H9 (cell line): ENCODE results near the gene EIF4H. TPM values are rescaled to one million over a fixed set of nuclear protein-coding genes. Genes with fewer than 3 reads are reported as not detected.

Source experiments
- DNase-seq: peaks from one replicate; pipeline ENCODE4 v3.0.0-alpha.2; 2017
- H2AFZ ChIP-seq: one replicate; pipeline ENCODE4 v1.6.1; 2013; ENCODE audit warnings: mild to moderate bottlenecking, low read length, control low read depth, moderate library complexity
- H2AK5ac ChIP-seq: 2 replicates; pipeline ENCODE4 v1.6.1; 2013; ENCODE audit warnings: low read length, control low read depth, mixed read lengths; ENCODE audit not compliant: insufficient read length
- H2BK120ac ChIP-seq: one replicate; pipeline ENCODE4 v1.6.1; 2013; ENCODE audit warnings: low read depth, mild to moderate bottlenecking, low read length, control low read depth, inconsistent platforms; ENCODE audit not compliant: poor library complexity, severe bottlenecking
- H2BK12ac ChIP-seq: 2 replicates; pipeline ENCODE4 v1.6.1; 2013; ENCODE audit warnings: low read length, control low read depth, mixed read lengths, low read depth; ENCODE audit not compliant: insufficient read length
- H2BK15ac ChIP-seq: 2 replicates; pipeline ENCODE4 v1.6.1; 2013; ENCODE audit warnings: low read depth, low read length, control low read depth
- H2BK20ac ChIP-seq: one replicate; pipeline ENCODE4 v1.6.1; 2013; ENCODE audit warnings: low read depth, mild to moderate bottlenecking, low read length, control low read depth, inconsistent platforms; ENCODE audit not compliant: poor library complexity, severe bottlenecking
- H2BK5ac ChIP-seq: 2 replicates; pipeline ENCODE4 v1.6.1; 2013; ENCODE audit warnings: low read length, control low read depth, mixed read lengths; ENCODE audit not compliant: insufficient read length
- H3K14ac ChIP-seq: 2 replicates; pipeline ENCODE4 v1.6.1; 2013; ENCODE audit warnings: low read length, control low read depth; ENCODE audit not compliant: insufficient read depth
- H3K18ac ChIP-seq: 2 replicates; pipeline ENCODE4 v1.6.1; 2013; ENCODE audit warnings: low read depth, mild to moderate bottlenecking, mixed read lengths, low read length, control low read depth; ENCODE audit not compliant: insufficient read length
- H3K23ac ChIP-seq: 2 replicates; pipeline ENCODE4 v1.6.1; 2013; ENCODE audit warnings: low read length, control low read depth, mixed read lengths, low read depth; ENCODE audit not compliant: insufficient read length
- H3K23me2 ChIP-seq: 2 replicates; pipeline ENCODE4 v1.6.1; 2013; ENCODE audit warnings: low read depth, mild to moderate bottlenecking, mixed read lengths, low read length, control low read depth; ENCODE audit not compliant: insufficient read length, poor library complexity, severe bottlenecking
- H3K27ac ChIP-seq: 2 replicates; pipeline ENCODE4 v1.5.1; 2013; ENCODE audit warnings: low read length, control low read depth, mixed read lengths, low read depth; ENCODE audit not compliant: insufficient read length
- H3K27me3 ChIP-seq: 2 replicates; pipeline ENCODE4 v1.6.1; 2013; ENCODE audit warnings: low read length, control low read depth, inconsistent platforms; ENCODE audit not compliant: insufficient read depth
- H3K4ac ChIP-seq: 2 replicates; pipeline ENCODE4 v1.6.1; 2013; ENCODE audit warnings: low read depth, mild to moderate bottlenecking, control low read depth, inconsistent platforms, low read length, moderate library complexity
- H3K4me1 ChIP-seq: 2 replicates; pipeline ENCODE4 v1.6.1; 2013; ENCODE audit warnings: low read length, control low read depth, inconsistent platforms; ENCODE audit not compliant: insufficient read depth
- H3K4me2 ChIP-seq: 2 replicates; pipeline ENCODE4 v1.6.1; 2013; ENCODE audit warnings: low read length, control low read depth, mixed read lengths; ENCODE audit not compliant: insufficient read length, insufficient read depth
- H3K56ac ChIP-seq: 2 replicates; pipeline ENCODE4 v1.6.1; 2013; ENCODE audit warnings: low read depth, mild to moderate bottlenecking, mixed read lengths, low read length, control low read depth; ENCODE audit not compliant: insufficient read length
- H3K79me1 ChIP-seq: 2 replicates; pipeline ENCODE4 v1.6.1; 2013; ENCODE audit warnings: low read depth, mild to moderate bottlenecking, moderate library complexity, low read length, control low read depth, inconsistent platforms; ENCODE audit not compliant: insufficient read depth, poor library complexity, severe bottlenecking
- H3K79me2 ChIP-seq: 2 replicates; pipeline ENCODE4 v1.6.1; 2013; ENCODE audit warnings: low read length, control low read depth, inconsistent platforms; ENCODE audit not compliant: insufficient read depth
- H3K9ac ChIP-seq: 2 replicates; pipeline ENCODE4 v1.6.1; 2013; ENCODE audit warnings: low read length, control low read depth, mixed read lengths; ENCODE audit not compliant: insufficient read length; ENCODE audit errors: extremely low read depth
- H3K9me3 ChIP-seq: one replicate; pipeline ENCODE4 v1.6.1; 2013; ENCODE audit warnings: low read depth, low read length, inconsistent platforms; ENCODE audit not compliant: control insufficient read depth
- H3T11ph ChIP-seq: one replicate; pipeline ENCODE4 v1.6.1; 2013; ENCODE audit warnings: mild to moderate bottlenecking, low read length, control low read depth, inconsistent platforms
- H4K20me1 ChIP-seq: one replicate; pipeline ENCODE4 v1.6.1; 2013; ENCODE audit not compliant: control insufficient read depth, insufficient read length, insufficient read depth
- H4K5ac ChIP-seq: 2 replicates; pipeline ENCODE4 v1.6.1; 2013; ENCODE audit warnings: low read depth, mild to moderate bottlenecking, mixed read lengths, low read length, control low read depth; ENCODE audit not compliant: insufficient read length
- H4K8ac ChIP-seq: replicated peaks from 2 replicates; pipeline ENCODE4 v1.6.1; 2013; ENCODE audit warnings: low read length, control low read depth, mixed read lengths, low read depth; ENCODE audit not compliant: insufficient read length
- H4K91ac ChIP-seq: 2 replicates; pipeline ENCODE4 v1.6.1; 2013; ENCODE audit warnings: low read depth, mild to moderate bottlenecking, moderate library complexity, mixed read lengths, low read length, control low read depth; ENCODE audit not compliant: insufficient read length
- H3K27ac Mint-ChIP-seq, 3 experiments: 2 replicates in 2 of 3; 3 replicates in 1 of 3; pipeline ENCODE4 v1.8.0; 2020 to 2021; ENCODE audit warnings: mixed read lengths in 3 of 3, mild to moderate bottlenecking in 1 of 3, moderate library complexity in 1 of 3
- H3K27me3 Mint-ChIP-seq: 2 replicates; pipeline ENCODE4 v1.8.0; 2021; ENCODE audit warnings: low read depth, mild to moderate bottlenecking, moderate library complexity, mixed read lengths
- H3K36me3 Mint-ChIP-seq, 3 experiments: 2 replicates in 2 of 3; 3 replicates in 1 of 3; pipeline ENCODE4 v1.8.0; 2020 to 2021; ENCODE audit warnings: low read depth in 3 of 3, mixed read lengths in 3 of 3; ENCODE audit not compliant: insufficient read depth in 1 of 3
- H3K4me1 Mint-ChIP-seq, 2 experiments: 2 replicates each; pipeline ENCODE4 v1.8.0; 2020; ENCODE audit warnings: mixed read lengths in 2 of 2
- H3K4me3 Mint-ChIP-seq, 2 experiments: 2 replicates in 1 of 2; 3 replicates in 1 of 2; pipeline ENCODE4 v1.8.0; 2020 to 2021; ENCODE audit warnings: mild to moderate bottlenecking in 2 of 2, mixed read lengths in 2 of 2, moderate library complexity in 1 of 2
- H3K9me3 Mint-ChIP-seq, 2 experiments: 2 replicates in 1 of 2; 3 replicates in 1 of 2; pipeline ENCODE4 v1.8.0; 2020; ENCODE audit warnings: mild to moderate bottlenecking in 2 of 2, mixed read lengths in 2 of 2, moderate library complexity in 1 of 2
- WGBS: extraction: QIAGEN DNeasy Blood & Tissue Kit; methylation state at CpG from one replicate; pipeline ENCODE4 v1.1.7; 2013; ENCODE audit warnings: missing lambda C conversion rate, low lambda C conversion rate, mixed read lengths; ENCODE audit not compliant: insufficient read length; ENCODE audit errors: extremely low coverage; 5-methylcytosine and 5-hydroxymethylcytosine counted together
- total RNA-seq: library from RNA; stranded (reverse); gene quantifications from 2 replicates; pipeline ENCODE4 v1.2.1, GENCODE V29; 2021
- TF ChIP-seq, protein P1 (sequence below): fragments of 200-600 bp; sonication (generic); conservative IDR thresholded peaks from 3 replicates; pipeline ENCODE4 v1.8.0; 2021; ENCODE audit warnings: antibody characterized with exemption, mild to moderate bottlenecking

EIF4H gene
- total RNA-seq, 1 experiment from 2014 or later, result 363 TPM

DNA sequence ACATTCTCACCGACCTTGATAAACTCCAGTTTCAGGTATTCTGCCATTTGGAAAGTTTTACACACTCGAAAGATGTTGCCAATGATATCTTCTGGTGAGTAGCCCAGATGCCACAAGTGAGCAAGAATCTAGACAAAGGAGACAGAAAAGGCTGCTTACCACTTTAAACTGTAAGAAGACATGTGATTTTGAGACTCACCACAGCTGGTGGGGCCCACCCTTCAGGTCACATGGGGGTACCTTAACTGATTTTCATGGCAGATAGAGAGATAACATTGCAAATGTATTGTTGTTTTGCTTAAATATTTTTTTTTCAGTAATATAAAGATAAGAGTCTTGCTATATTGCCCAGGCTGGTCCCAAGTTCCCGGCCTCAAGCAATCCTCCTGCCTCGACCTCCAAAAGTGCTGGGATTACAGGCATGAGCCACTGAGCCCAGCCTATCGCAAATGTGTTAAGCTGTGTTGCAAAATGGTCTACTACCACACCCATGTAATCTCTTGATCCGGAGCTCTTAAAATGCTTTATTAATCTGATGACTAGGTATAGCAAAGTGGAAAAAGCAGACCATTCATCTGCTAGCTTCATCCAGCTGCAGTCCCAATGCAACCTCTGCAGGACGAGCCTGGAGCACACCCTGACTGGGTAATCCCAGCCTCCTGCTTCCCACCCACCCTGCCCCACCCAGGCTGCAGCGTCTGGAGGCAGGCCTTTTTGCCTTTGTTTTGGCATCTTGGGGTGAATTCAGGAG, 61.5 kb downstream of the EIF4H start:
- Histone ChIP-seq H2BK15ac (no peak overlapping the region), H4K8ac (no peak overlapping the region), H2AK5ac (no peak overlapping the region), H3K4ac (no peak overlapping the region), H2BK120ac (no peak overlapping the region), H3K23ac (no peak overlapping the region), H4K5ac (no peak overlapping the region), H4K20me1 (no peaks in the 10 kb centered on the region), H3K27me3 (no peaks in the 10 kb centered on the region), H3K4me1 (no peaks in the 10 kb centered on the region), H3K18ac (no peak overlapping the region), H3K79me2 (0 out of 2 replicates have a peak, but pooled peaks cover 2% of the 10 kb centered on the region), H3K9ac (no peak overlapping the region), H2BK20ac (no peak overlapping the region), H2BK5ac (no peak overlapping the region), H3K56ac (no peak overlapping the region), H3K14ac (no peak overlapping the region), H3K9me3 (no peaks in the 10 kb centered on the region), H3K79me1 (no peaks in the 10 kb centered on the region), H3K4me2 (no peak overlapping the region), H4K91ac (no peak overlapping the region), H2AFZ (no peak overlapping the region), H3K27ac (no peak overlapping the region), H3K23me2 (no peaks in the 10 kb centered on the region), H3T11ph (no peak overlapping the region), H2BK12ac (no peak overlapping the region)
- WGBS, result no CpG with 5 or more reads among the region's 8 CpGs
- H3K27ac Mint-ChIP-seq, result peak overlapping the region in 1 of 3 experiments; percentile 39; a peak in 1 of 7 replicates
- DNase-seq, result no peak
- H3K36me3 Mint-ChIP-seq, result peaks cover 45 to 93% (median 85%) of the 10 kb centered on the region in 3 experiments
- no peaks in the 10 kb centered on the region for H3K4me1 Mint-ChIP-seq
- no peaks in the 10 kb centered on the region for H3K9me3 Mint-ChIP-seq
- H3K4me3 Mint-ChIP-seq, result no peak overlapping the region
- H3K27me3 Mint-ChIP-seq, result no peaks in the 10 kb centered on the region
- TF ChIP-seq, protein P1, sequence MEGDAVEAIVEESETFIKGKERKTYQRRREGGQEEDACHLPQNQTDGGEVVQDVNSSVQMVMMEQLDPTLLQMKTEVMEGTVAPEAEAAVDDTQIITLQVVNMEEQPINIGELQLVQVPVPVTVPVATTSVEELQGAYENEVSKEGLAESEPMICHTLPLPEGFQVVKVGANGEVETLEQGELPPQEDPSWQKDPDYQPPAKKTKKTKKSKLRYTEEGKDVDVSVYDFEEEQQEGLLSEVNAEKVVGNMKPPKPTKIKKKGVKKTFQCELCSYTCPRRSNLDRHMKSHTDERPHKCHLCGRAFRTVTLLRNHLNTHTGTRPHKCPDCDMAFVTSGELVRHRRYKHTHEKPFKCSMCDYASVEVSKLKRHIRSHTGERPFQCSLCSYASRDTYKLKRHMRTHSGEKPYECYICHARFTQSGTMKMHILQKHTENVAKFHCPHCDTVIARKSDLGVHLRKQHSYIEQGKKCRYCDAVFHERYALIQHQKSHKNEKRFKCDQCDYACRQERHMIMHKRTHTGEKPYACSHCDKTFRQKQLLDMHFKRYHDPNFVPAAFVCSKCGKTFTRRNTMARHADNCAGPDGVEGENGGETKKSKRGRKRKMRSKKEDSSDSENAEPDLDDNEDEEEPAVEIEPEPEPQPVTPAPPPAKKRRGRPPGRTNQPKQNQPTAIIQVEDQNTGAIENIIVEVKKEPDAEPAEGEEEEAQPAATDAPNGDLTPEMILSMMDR, result no peak
